ENCODE results near the gene NEK1.

The NEK1 gene

GRCh38 chr4:169397762-169398161 lies 214.6 kb downstream of the NEK1 start:
- WGBS, 2 donors (ENCODE audit: extremely low coverage in 2 of 2, insufficient read length in 2 of 2, insufficient replicate concordance in 1 of 2) = no CpG with 5 or more reads among the region's 2 CpGs

GRCh38 chr4:169385376-169385775 lies 227.0 kb downstream of the NEK1 start:
- H2AFZ ChIP-seq (ENCODE audit: low read length) = no peak overlapping the region
- H2BK15ac ChIP-seq (ENCODE audit: low read length) = no peak overlapping the region
- H4K8ac ChIP-seq (ENCODE audit: low read depth, low read length) = no peak overlapping the region
- no peak overlapping the region for H3K14ac ChIP-seq (ENCODE audit: low read length)
- no peaks in the 10 kb centered on the region for H3K79me1 ChIP-seq (ENCODE audit: low read depth, low read length)
- H3K4me2 ChIP-seq (ENCODE audit: insufficient read depth, low read length, poor library complexity, severe bottlenecking) = no peak overlapping the region
- no peak overlapping the region for H3K18ac ChIP-seq (ENCODE audit: low read length)
- H3K23ac ChIP-seq (ENCODE audit: low read depth, low read length, poor library complexity) = no peak overlapping the region
- WGBS, 2 donors (ENCODE audit: extremely low coverage in 2 of 2, insufficient read length in 2 of 2, insufficient replicate concordance in 1 of 2) = no CpG with 5 or more reads among the region's 3 CpGs
- no peaks in the 10 kb centered on the region for H3K36me3 ChIP-seq (replicated peaks in 1 of 2; ENCODE audit: control insufficient read depth in 2 of 2, insufficient read depth in 2 of 2, low read length in 2 of 2)
- H2BK12ac ChIP-seq (ENCODE audit: low read length) = no peak overlapping the region
- H3K4me1 ChIP-seq (ENCODE audit: control insufficient read depth in 2 of 2, insufficient read depth in 1 of 2, low read depth in 1 of 2, low read length in 2 of 2) = no peaks in the 10 kb centered on the region
- H2BK5ac ChIP-seq (ENCODE audit: low read length) = no peak overlapping the region
- no peak overlapping the region for H3K4ac ChIP-seq (ENCODE audit: low read length)
- H3K4me3 ChIP-seq (ENCODE audit: low read length in 2 of 2) = no peak overlapping the region
- no peaks in the 10 kb centered on the region for H3K27me3 ChIP-seq (ENCODE audit: control insufficient read depth in 3 of 3, insufficient read depth in 3 of 3, low read depth in 1 of 3, low read length in 3 of 3)
- H3K27ac ChIP-seq (replicated peaks; ENCODE audit: low read length) = no peak overlapping the region
- no peak overlapping the region for H2BK120ac ChIP-seq (ENCODE audit: low read depth, low read length)
- H3K9me3 ChIP-seq (replicated peaks in 1 of 2; ENCODE audit: control insufficient read depth in 2 of 2, insufficient read depth in 1 of 2, low read depth in 1 of 2, low read length in 2 of 2) = peaks cover 0 to 2% of the 10 kb centered on the region in 2 donors
- H4K91ac ChIP-seq (ENCODE audit: low read depth, low read length, poor library complexity) = no peak overlapping the region
- no peak overlapping the region for H3K9ac ChIP-seq (ENCODE audit: low read depth, low read length, poor library complexity)
- no peak for DNase-seq (ENCODE audit: low spot score)
- no peak overlapping the region for H2AK5ac ChIP-seq (ENCODE audit: low read depth, low read length)

More at GRCh38 chr4:169397762-169398161, 214.6 kb downstream of the NEK1 start:
- no peak overlapping the region for H4K91ac ChIP-seq (ENCODE audit: low read depth, low read length, poor library complexity)
- no peak overlapping the region for H3K14ac ChIP-seq (ENCODE audit: low read length)
- H2BK120ac ChIP-seq (ENCODE audit: low read depth, low read length) = no peak overlapping the region
- no peak overlapping the region for H2BK15ac ChIP-seq (ENCODE audit: low read length)
- no peak overlapping the region for H2BK5ac ChIP-seq (ENCODE audit: low read length)
- H2AK5ac ChIP-seq (ENCODE audit: low read depth, low read length) = no peak overlapping the region
- H2BK12ac ChIP-seq (ENCODE audit: low read length) = no peak overlapping the region
- H4K8ac ChIP-seq (ENCODE audit: low read depth, low read length) = no peak overlapping the region
- no peak overlapping the region for H3K23ac ChIP-seq (ENCODE audit: low read depth, low read length, poor library complexity)
- H3K4ac ChIP-seq (ENCODE audit: low read length) = no peak overlapping the region
- H3K27me3 ChIP-seq (ENCODE audit: control insufficient read depth in 3 of 3, insufficient read depth in 3 of 3, low read depth in 1 of 3, low read length in 3 of 3) = no peaks in the 10 kb centered on the region
- no peak overlapping the region for H3K18ac ChIP-seq (ENCODE audit: low read length)
- H3K79me1 ChIP-seq (ENCODE audit: low read depth, low read length) = no peaks in the 10 kb centered on the region
- no peaks in the 10 kb centered on the region for H3K4me1 ChIP-seq (ENCODE audit: control insufficient read depth in 2 of 2, insufficient read depth in 1 of 2, low read depth in 1 of 2, low read length in 2 of 2)
- H3K4me2 ChIP-seq (ENCODE audit: insufficient read depth, low read length, poor library complexity, severe bottlenecking) = no peak overlapping the region
- H3K27ac ChIP-seq (replicated peaks; ENCODE audit: low read length) = no peak overlapping the region
- H3K9ac ChIP-seq (ENCODE audit: low read depth, low read length, poor library complexity) = no peak overlapping the region
- H3K4me3 ChIP-seq (ENCODE audit: low read length in 2 of 2) = no peak overlapping the region
- H2AFZ ChIP-seq (ENCODE audit: low read length) = no peak overlapping the region
- H3K36me3 ChIP-seq (replicated peaks in 1 of 2; ENCODE audit: control insufficient read depth in 2 of 2, insufficient read depth in 2 of 2, low read length in 2 of 2) = peaks cover 0 to 12% of the 10 kb centered on the region in 2 donors
- H3K9me3 ChIP-seq (replicated peaks in 1 of 2; ENCODE audit: control insufficient read depth in 2 of 2, insufficient read depth in 1 of 2, low read depth in 1 of 2, low read length in 2 of 2) = no peaks in the 10 kb centered on the region
- DNase-seq (ENCODE audit: low spot score) = no peak

GRCh38 chr4:169384779-169385178 lies 227.6 kb downstream of the NEK1 start:
- no peaks in the 10 kb centered on the region for H3K79me1 ChIP-seq (ENCODE audit: low read depth, low read length)
- H2BK5ac ChIP-seq (ENCODE audit: low read length) = no peak overlapping the region
- no peak overlapping the region for H2BK12ac ChIP-seq (ENCODE audit: low read length)
- no CpG with 5 or more reads among the region's 3 CpGs for WGBS, 2 donors (ENCODE audit: extremely low coverage in 2 of 2, insufficient read length in 2 of 2, insufficient replicate concordance in 1 of 2)
- no peaks in the 10 kb centered on the region for H3K36me3 ChIP-seq (replicated peaks in 1 of 2; ENCODE audit: control insufficient read depth in 2 of 2, insufficient read depth in 2 of 2, low read length in 2 of 2)
- H3K14ac ChIP-seq (ENCODE audit: low read length) = no peak overlapping the region
- no peak overlapping the region for H4K8ac ChIP-seq (ENCODE audit: low read depth, low read length)
- peaks cover 0 to 2% of the 10 kb centered on the region in 2 donors for H3K9me3 ChIP-seq (replicated peaks in 1 of 2; ENCODE audit: control insufficient read depth in 2 of 2, insufficient read depth in 1 of 2, low read depth in 1 of 2, low read length in 2 of 2)
- H3K4me3 ChIP-seq (ENCODE audit: low read length in 2 of 2) = no peak overlapping the region
- no peak overlapping the region for H3K4me2 ChIP-seq (ENCODE audit: insufficient read depth, low read length, poor library complexity, severe bottlenecking)
- H3K9ac ChIP-seq (ENCODE audit: low read depth, low read length, poor library complexity) = no peak overlapping the region
- no peaks in the 10 kb centered on the region for H3K27me3 ChIP-seq (ENCODE audit: control insufficient read depth in 3 of 3, insufficient read depth in 3 of 3, low read depth in 1 of 3, low read length in 3 of 3)
- H2AFZ ChIP-seq (ENCODE audit: low read length) = no peak overlapping the region
- H3K27ac ChIP-seq (replicated peaks; ENCODE audit: low read length) = no peak overlapping the region
- no peak overlapping the region for H4K91ac ChIP-seq (ENCODE audit: low read depth, low read length, poor library complexity)
- H3K23ac ChIP-seq (ENCODE audit: low read depth, low read length, poor library complexity) = no peak overlapping the region
- no peak overlapping the region for H2AK5ac ChIP-seq (ENCODE audit: low read depth, low read length)
- H3K18ac ChIP-seq (ENCODE audit: low read length) = no peak overlapping the region
- no peaks in the 10 kb centered on the region for H3K4me1 ChIP-seq (ENCODE audit: control insufficient read depth in 2 of 2, insufficient read depth in 1 of 2, low read depth in 1 of 2, low read length in 2 of 2)
- DNase-seq (ENCODE audit: low spot score) = no peak
- no peak overlapping the region for H2BK15ac ChIP-seq (ENCODE audit: low read length)
- no peak overlapping the region for H3K4ac ChIP-seq (ENCODE audit: low read length)
- no peak overlapping the region for H2BK120ac ChIP-seq (ENCODE audit: low read depth, low read length)

- H2BK5ac ChIP-seq (ENCODE audit: low read length) = no peak overlapping the region
- no peak overlapping the region for H3K23ac ChIP-seq (ENCODE audit: low read depth, low read length, poor library complexity)
- no peak for DNase-seq (ENCODE audit: low spot score)
- no peak overlapping the region for H2AK5ac ChIP-seq (ENCODE audit: low read depth, low read length)
- no peak overlapping the region for H4K91ac ChIP-seq (ENCODE audit: low read depth, low read length, poor library complexity)
- no peaks in the 10 kb centered on the region for H3K79me1 ChIP-seq (ENCODE audit: low read depth, low read length)
- no peak overlapping the region for H2BK15ac ChIP-seq (ENCODE audit: low read length)
- no peaks in the 10 kb centered on the region for H3K27me3 ChIP-seq (ENCODE audit: control insufficient read depth in 3 of 3, insufficient read depth in 3 of 3, low read depth in 1 of 3, low read length in 3 of 3)
- H2AFZ ChIP-seq (ENCODE audit: low read length) = no peak overlapping the region
- no peak overlapping the region for H3K18ac ChIP-seq (ENCODE audit: low read length)
- no peak overlapping the region for H4K8ac ChIP-seq (ENCODE audit: low read depth, low read length)
- H3K4me2 ChIP-seq (ENCODE audit: insufficient read depth, low read length, poor library complexity, severe bottlenecking) = no peak overlapping the region
- no peak overlapping the region for H2BK120ac ChIP-seq (ENCODE audit: low read depth, low read length)
- no peak overlapping the region for H3K9ac ChIP-seq (ENCODE audit: low read depth, low read length, poor library complexity)
- H3K9me3 ChIP-seq (replicated peaks in 1 of 2; ENCODE audit: control insufficient read depth in 2 of 2, insufficient read depth in 1 of 2, low read depth in 1 of 2, low read length in 2 of 2) = peaks cover 0 to 2% of the 10 kb centered on the region in 2 donors
- WGBS, 2 donors (ENCODE audit: extremely low coverage in 2 of 2, insufficient read length in 2 of 2, insufficient replicate concordance in 1 of 2) = no CpG with 5 or more reads among the region's 3 CpGs
- no peak overlapping the region for H3K4me3 ChIP-seq (ENCODE audit: low read length in 2 of 2)
- H3K4ac ChIP-seq (ENCODE audit: low read length) = no peak overlapping the region
- no peaks in the 10 kb centered on the region for H3K36me3 ChIP-seq (replicated peaks in 1 of 2; ENCODE audit: control insufficient read depth in 2 of 2, insufficient read depth in 2 of 2, low read length in 2 of 2)
- no peak overlapping the region for H2BK12ac ChIP-seq (ENCODE audit: low read length)
- H3K27ac ChIP-seq (replicated peaks; ENCODE audit: low read length) = no peak overlapping the region
- no peaks in the 10 kb centered on the region for H3K4me1 ChIP-seq (ENCODE audit: control insufficient read depth in 2 of 2, insufficient read depth in 1 of 2, low read depth in 1 of 2, low read length in 2 of 2)
- H3K14ac ChIP-seq (ENCODE audit: low read length) = no peak overlapping the region
These were observed 228.7 kb downstream of the NEK1 start for GRCh38 chr4:169383724-169384123.

Measured in neuronal stem cell (in vitro differentiated cells).